Sigmoid colon (tissue), 7 donors: Measurements from ENCODE around the gene GADL1. TPM values are rescaled to one million over a fixed set of nuclear protein-coding genes. Genes with fewer than 3 reads are reported as not detected.

ENCODE experiments used
- DNase-seq: peaks from one replicate; pipeline ENCODE4 v3.0.0-alpha.2; 2019
- H3K27ac ChIP-seq, 4 donors: fragments of 200-600 bp; sonication (generic); one replicate each; pipeline ENCODE4 v1.5.1; 2016 to 2019; ENCODE audit warnings: mild to moderate bottlenecking in 1 of 4
- H3K27me3 ChIP-seq, 3 donors: fragments of 200-600 bp; sonication (generic); one replicate each; pipeline ENCODE4 v1.5.1; 2019; ENCODE audit warnings: mild to moderate bottlenecking in 1 of 3
- H3K36me3 ChIP-seq, 4 donors: fragments of 200-600 bp; sonication (generic); one replicate each; pipeline ENCODE4 v1.5.1; 2016 to 2019
- H3K4me1 ChIP-seq, 4 donors: fragments of 200-600 bp; sonication (generic); one replicate each; pipeline ENCODE4 v1.5.1; 2017 to 2019
- H3K4me3 ChIP-seq, 4 donors: fragments of 200-600 bp; sonication (generic); one replicate each; pipeline ENCODE4 v1.5.1; 2017 to 2019; ENCODE audit warnings: mild to moderate bottlenecking in 2 of 4, moderate library complexity in 1 of 4
- H3K9me3 ChIP-seq, 4 donors: fragments of 200-600 bp in 3 of 4; sonication (generic) in 3 of 4; one replicate each; pipeline versions ENCODE4 v1.5.1 to v1.6.1; 2013 to 2019
- CTCF ChIP-seq, 4 experiments: fragments of 450-650 bp in 3 of 4; fragments of 200-600 bp in 1 of 4; IDR thresholded peaks; one replicate each; pipeline ENCODE4 v1.5.1; 2016 to 2019; ENCODE audit warnings: antibody characterized with exemption in 4 of 4, mild to moderate bottlenecking in 3 of 4, moderate library complexity in 2 of 4
- EP300 ChIP-seq, 4 donors: sonication (generic); formaldehyde crosslinking; IDR thresholded peaks; one replicate each; pipeline ENCODE4 v1.6.1; 2017; ENCODE audit warnings: antibody characterized with exemption in 4 of 4
- POLR2A ChIP-seq, 2 donors: fragments of 450-650 bp; IDR thresholded peaks; one replicate each; pipeline ENCODE4 v1.6.1; 2016; ENCODE audit warnings: antibody characterized with exemption in 2 of 2, mild to moderate bottlenecking in 2 of 2, moderate library complexity in 2 of 2
- POLR2AphosphoS5 ChIP-seq, 4 donors: sonication (generic); formaldehyde crosslinking; IDR thresholded peaks; one replicate each; pipeline ENCODE4 v1.6.1; 2017; ENCODE audit warnings: antibody characterized with exemption in 4 of 4
- WGBS, 2 donors: extraction: QIAGEN DNeasy Blood & Tissue Kit; methylation state at CpG; one replicate each; pipeline ENCODE4 v1.1.7; 2013; 5-methylcytosine and 5-hydroxymethylcytosine counted together
- intact Hi-C: fragments of 100-400 bp; cut with DNase I; formaldehyde crosslinking; loops from one replicate; pipeline ENCODE4 v1.15.1; 2023
- polyA plus RNA-seq, 3 donors: library from polyadenylated mRNA; stranded (reverse); fragments of 200-250 nt; gene quantifications; one replicate each; pipeline ENCODE4 v1.2.3, GENCODE V29; 2013
- total RNA-seq, 4 donors: library from RNA; depleted of rRNA; stranded (reverse); fragments of >200 nt; gene quantifications; one replicate each; pipeline ENCODE4 v1.1.0, GENCODE V29; 2016
- donor health status: healthy with polysubstance abuse.
- donor health status: Bipolar disorder and iron deficiency.
- donor health status: healthy.

GADL1 gene
- total and polyA plus RNA-seq, 7 donors: not detected

- intact Hi-C loops: loop anchor here (2.0 kb wide), 1 partner anchor 584 kb away; no protein-coding TSS in a partner anchor
- Histone ChIP-seq H3K27me3 (no peaks in the 10 kb centered on the region), H3K4me3 (no peak overlapping the region), H3K4me1 (peaks cover 0 to 46% (median 34%) of the 10 kb centered on the region in 4 donors), H3K36me3 (peaks cover 0 to 55% (median 2%) of the 10 kb centered on the region in 4 donors), H3K9me3 (no peaks in the 10 kb centered on the region), H3K27ac (no peak overlapping the region)
- 75 to 85% methylated on average over 3 of the region's 3 CpGs for WGBS, 2 donors
- no peak for TF ChIP-seq EP300 (IDR thresholded peaks at IDR 0.05)
- TF ChIP-seq POLR2A (IDR thresholded peaks at IDR 0.05): no peak
- TF ChIP-seq POLR2AphosphoS5 (IDR thresholded peaks at IDR 0.05): peak in 2 of 4 donors; percentile 30 to 33
- no peak for TF ChIP-seq CTCF (IDR thresholded peaks at IDR 0.05)
- DNase-seq: no peak
These were observed 198.1 kb downstream of the GADL1 start for GRCh38 chr3:30696403-30696819.

GRCh38 chr3:30695302-30696061 lies 199.0 kb downstream of the GADL1 start:
- intact Hi-C loops: loop anchor here (2.0 kb wide), 1 partner anchor 583 kb away; no protein-coding TSS in a partner anchor
- peaks cover 0 to 56% (median 43%) of the 10 kb centered on the region in 4 donors for H3K4me1 ChIP-seq

GRCh38 chr3:30694668-30695067 lies 199.8 kb downstream of the GADL1 start:
- intact Hi-C loops: loop anchor here (5.0 kb wide), 4 partner anchors 197 to 652 kb away; no protein-coding TSS in a partner anchor
- H3K4me1 ChIP-seq: peaks cover 0 to 64% (median 52%) of the 10 kb centered on the region in 4 donors
- peaks cover 0 to 71% (median 2%) of the 10 kb centered on the region in 4 donors for H3K36me3 ChIP-seq
- no peak overlapping the region for H3K4me3 ChIP-seq
- DNase-seq: no peak
- no peaks in the 10 kb centered on the region for H3K27me3 ChIP-seq
- 92 to 95% methylated on average over 3 of the region's 3 CpGs for WGBS, 2 donors
- H3K9me3 ChIP-seq: no peaks in the 10 kb centered on the region
- no peak for TF ChIP-seq CTCF (IDR thresholded peaks at IDR 0.05)
- no peak for TF ChIP-seq EP300 (IDR thresholded peaks at IDR 0.05)
- TF ChIP-seq POLR2A (IDR thresholded peaks at IDR 0.05): no peak
- H3K27ac ChIP-seq: peak overlapping the region in 1 of 4 donors; percentile 10

More at GRCh38 chr3:30695302-30696061, 199.0 kb downstream of the GADL1 start:
- DNase-seq: no peak
- H3K27me3 ChIP-seq: no peaks in the 10 kb centered on the region
- 94 to 95% methylated on average over 6 of the region's 6 CpGs for WGBS, 2 donors
- no peak overlapping the region for H3K27ac ChIP-seq
- H3K9me3 ChIP-seq: no peaks in the 10 kb centered on the region
- no peak overlapping the region for H3K4me3 ChIP-seq
- H3K36me3 ChIP-seq: peaks cover 0 to 64% (median 2%) of the 10 kb centered on the region in 4 donors
- no peak for TF ChIP-seq EP300 (IDR thresholded peaks at IDR 0.05)
- no peak for TF ChIP-seq POLR2A (IDR thresholded peaks at IDR 0.05)
- TF ChIP-seq POLR2AphosphoS5 (IDR thresholded peaks at IDR 0.05): peak in 1 of 4 donors; percentile 10
- no peak for TF ChIP-seq CTCF (IDR thresholded peaks at IDR 0.05)

GRCh38 chr3:30694148-30694547 lies 200.3 kb downstream of the GADL1 start:
- Histone ChIP-seq H3K36me3 (peaks cover 0 to 75% (median 2%) of the 10 kb centered on the region in 4 donors), H3K4me1 (peaks cover 0 to 69% (median 57%) of the 10 kb centered on the region in 4 donors), H3K9me3 (no peaks in the 10 kb centered on the region), H3K4me3 (no peak overlapping the region), H3K27me3 (no peaks in the 10 kb centered on the region), H3K27ac (peak overlapping the region in 1 of 4 donors; percentile 83)
- WGBS, 2 donors: 74 to 78% methylated on average over 3 of the region's 3 CpGs
- DNase-seq: no peak
- intact Hi-C loops: loop anchor here (5.0 kb wide), 4 partner anchors 197 to 652 kb away; no protein-coding TSS in a partner anchor
- no peak for TF ChIP-seq EP300 (IDR thresholded peaks at IDR 0.05)
- TF ChIP-seq POLR2A (IDR thresholded peaks at IDR 0.05): no peak
- no peak for TF ChIP-seq CTCF (IDR thresholded peaks at IDR 0.05)
- no peak for TF ChIP-seq POLR2AphosphoS5 (IDR thresholded peaks at IDR 0.05)
